IMR-90 (cell line): ENCODE data around the gene ARHGAP15. TPM values are rescaled to one million over a fixed set of nuclear protein-coding genes. Genes with fewer than 3 reads are reported as not detected.

Source experiments
- ATAC-seq: fragments of 200-7000 bp; cut with Tn5 transposase; 2 replicates; pipeline ENCODE4 v1.9.1; 2020; ENCODE audit warnings: low read depth, mild to moderate bottlenecking, moderate library complexity
- BruUV-seq: library from RNA; stranded (reverse); fragments of 400-500 nt; replicated peaks from 2 replicates; lab custom pipeline; 2021; lab: Mats Ljungman, UMichigan
- CTCF ChIA-PET: fragments of 300-600 bp; formaldehyde crosslinking; extraction: SDS; loops from one replicate; lab custom pipeline; 2021; ENCODE audit warnings: antibody characterized with exemption; lab: Yijun Ruan, JAX
- POLR2A ChIA-PET: fragments of 300-600 bp; sonication (Branson Sonifier 250); formaldehyde crosslinking; loops from one replicate; lab custom pipeline; 2022; ENCODE audit warnings: antibody characterized with exemption; ENCODE audit not compliant: unreplicated experiment; lab: Charles Lee
- DNase-seq: peaks from one replicate; pipeline ENCODE4 v3.0.0; 2013
- H2AFZ ChIP-seq: replicated peaks from 2 replicates; pipeline ENCODE3; 2013; ENCODE audit warnings: low read length, mild to moderate bottlenecking; ENCODE audit not compliant: poor library complexity
- H2AK5ac ChIP-seq: 2 replicates; pipeline ENCODE4 v1.6.1; 2013; ENCODE audit warnings: low read depth, low read length, inconsistent platforms
- H2AK9ac ChIP-seq: replicated peaks from 2 replicates; pipeline ENCODE3; 2013; ENCODE audit warnings: mild to moderate bottlenecking, low read depth, low read length, moderate library complexity; ENCODE audit not compliant: poor library complexity
- H2BK120ac ChIP-seq: 2 replicates; pipeline ENCODE4 v1.6.1; 2013; ENCODE audit warnings: low read depth, low read length, inconsistent platforms
- H2BK15ac ChIP-seq: 3 replicates; pipeline ENCODE4 v1.6.1; 2013; ENCODE audit warnings: low read depth, low read length, inconsistent platforms
- H2BK20ac ChIP-seq: 2 replicates; pipeline ENCODE4 v1.6.1; 2013; ENCODE audit warnings: low read depth, mild to moderate bottlenecking, inconsistent platforms, low read length, moderate library complexity
- H2BK5ac ChIP-seq: 2 replicates; pipeline ENCODE4 v1.6.1; 2013; ENCODE audit warnings: mild to moderate bottlenecking, low read depth, low read length, inconsistent platforms; ENCODE audit not compliant: poor library complexity, severe bottlenecking
- H3K14ac ChIP-seq: replicated peaks from 2 replicates; pipeline ENCODE4 v1.6.1; 2013; ENCODE audit warnings: low read depth, low read length, inconsistent platforms
- H3K18ac ChIP-seq: 2 replicates; pipeline ENCODE4 v1.6.1; 2013; ENCODE audit warnings: low read depth, low read length, control low read depth
- H3K23ac ChIP-seq: 2 replicates; pipeline ENCODE4 v1.6.1; 2013; ENCODE audit warnings: low read depth, low read length, inconsistent platforms
- H3K27ac ChIP-seq: 2 replicates; pipeline ENCODE4 v1.5.1; 2013; ENCODE audit warnings: mild to moderate bottlenecking, control low read depth, low read length; ENCODE audit not compliant: insufficient read depth
- H3K27me3 ChIP-seq: 2 replicates; pipeline ENCODE4 v1.6.1; 2013; ENCODE audit warnings: low read length; ENCODE audit not compliant: control insufficient read depth, insufficient read depth
- H3K36me3 ChIP-seq: 2 replicates; pipeline ENCODE4 v1.6.1; 2013; ENCODE audit warnings: low read length, mixed read lengths; ENCODE audit not compliant: control insufficient read depth, insufficient read depth
- H3K4ac ChIP-seq: 2 replicates; pipeline ENCODE4 v1.6.1; 2013; ENCODE audit warnings: low read depth, low read length, inconsistent platforms
- H3K4me1 ChIP-seq: 2 replicates; pipeline ENCODE4 v1.6.1; 2013; ENCODE audit warnings: low read length, mixed read lengths; ENCODE audit not compliant: control insufficient read depth, insufficient read depth
- H3K4me2 ChIP-seq: 2 replicates; pipeline ENCODE4 v1.6.1; 2013; ENCODE audit warnings: low read depth, mild to moderate bottlenecking, control low read depth, low read length, moderate library complexity
- H3K4me3 ChIP-seq: 2 replicates; pipeline ENCODE4 v1.5.1; 2013; ENCODE audit warnings: low read depth, mild to moderate bottlenecking, control low read depth, low read length, moderate library complexity; ENCODE audit not compliant: insufficient read depth
- H3K56ac ChIP-seq: 2 replicates; pipeline ENCODE4 v1.6.1; 2013; ENCODE audit warnings: low read length, inconsistent platforms; ENCODE audit not compliant: insufficient read depth; ENCODE audit errors: extremely low read depth
- H3K79me1 ChIP-seq, 2 experiments: 2 replicates each; pipeline ENCODE4 v1.6.1; 2013; ENCODE audit warnings: low read length in 2 of 2, inconsistent platforms in 1 of 2, low read depth in 1 of 2
- H3K9ac ChIP-seq: 2 replicates; pipeline ENCODE4 v1.6.1; 2013; ENCODE audit warnings: low read depth, low read length, control low read depth
- H3K9me1 ChIP-seq: 2 replicates; pipeline ENCODE4 v1.6.1; 2013; ENCODE audit warnings: low read length, inconsistent platforms; ENCODE audit not compliant: insufficient read depth
- H3K9me3 ChIP-seq: 2 replicates; pipeline ENCODE4 v1.6.1; 2013; ENCODE audit warnings: low read length; ENCODE audit not compliant: control insufficient read depth, insufficient read depth
- H4K20me1 ChIP-seq: 2 replicates; pipeline ENCODE4 v1.6.1; 2013; ENCODE audit warnings: low read length, inconsistent platforms; ENCODE audit not compliant: insufficient read depth
- H4K5ac ChIP-seq: 2 replicates; pipeline ENCODE4 v1.6.1; 2013; ENCODE audit warnings: mild to moderate bottlenecking, low read depth, low read length, control low read depth
- H4K8ac ChIP-seq, 2 experiments: 2 replicates each; pipeline ENCODE4 v1.6.1; 2013; ENCODE audit warnings: low read depth in 2 of 2, low read length in 2 of 2, control low read depth in 1 of 2, inconsistent platforms in 1 of 2
- H4K91ac ChIP-seq: 2 replicates; pipeline ENCODE4 v1.6.1; 2013; ENCODE audit warnings: low read depth, low read length, inconsistent platforms; ENCODE audit not compliant: insufficient read depth
- BHLHE40 ChIP-seq: fragments of 150-350 bp; IDR thresholded peaks from 2 replicates; pipeline ENCODE4 v1.6.1; 2016; ENCODE audit warnings: mild to moderate bottlenecking, low read depth, low read length
- CEBPB ChIP-seq: IDR thresholded peaks from 2 replicates; pipeline ENCODE4 v1.6.1; 2012; ENCODE audit warnings: low read depth, low read length, improper control_type of control experiment
- CHD1 ChIP-seq: IDR thresholded peaks from 2 replicates; pipeline ENCODE4 v1.6.1; 2012; ENCODE audit warnings: low read depth, low read length, improper control_type of control experiment
- CTCF ChIP-seq: conservative IDR thresholded peaks from 2 replicates; pipeline ENCODE4 v1.5.1; 2012; ENCODE audit warnings: mild to moderate bottlenecking, low read depth, low read length, improper control_type of control experiment
- FOS ChIP-seq: fragments of 150-350 bp; IDR thresholded peaks from 2 replicates; pipeline ENCODE4 v1.6.1; 2016; ENCODE audit warnings: low read depth, low read length
- MAFK ChIP-seq: IDR thresholded peaks from 2 replicates; pipeline ENCODE4 v1.6.1; 2012; ENCODE audit warnings: low read depth, low read length, improper control_type of control experiment
- MAZ ChIP-seq: IDR thresholded peaks from 2 replicates; pipeline ENCODE4 v1.6.1; 2012; ENCODE audit warnings: low read depth, mild to moderate bottlenecking, low read length, improper control_type of control experiment, moderate library complexity, borderline replicate concordance
- MXI1 ChIP-seq: IDR thresholded peaks from 2 replicates; pipeline ENCODE4 v1.6.1; 2012; ENCODE audit warnings: low read depth, mild to moderate bottlenecking, low read length, moderate library complexity, borderline replicate concordance
- NFE2L2 ChIP-seq: fragments of 150-350 bp; IDR thresholded peaks from 2 replicates; pipeline ENCODE4 v1.6.1; 2016; ENCODE audit warnings: low read depth, mild to moderate bottlenecking, low read length
- POLR2A ChIP-seq: IDR thresholded peaks from 2 replicates; pipeline ENCODE4 v1.6.1; 2012; ENCODE audit warnings: mild to moderate bottlenecking, low read depth, low read length
- RAD21 ChIP-seq: IDR thresholded peaks from 2 replicates; pipeline ENCODE4 v1.6.1; 2012; ENCODE audit warnings: low read length, improper control_type of control experiment
- RCOR1 ChIP-seq: IDR thresholded peaks from 2 replicates; pipeline ENCODE4 v1.6.1; 2012; ENCODE audit warnings: mild to moderate bottlenecking, low read length, improper control_type of control experiment; ENCODE audit not compliant: insufficient replicate concordance
- RFX5 ChIP-seq: IDR thresholded peaks from 2 replicates; pipeline ENCODE4 v1.8.0; 2012; ENCODE audit warnings: low read depth, mild to moderate bottlenecking, low read length, moderate library complexity
- SMC3 ChIP-seq: fragments of 150-350 bp; IDR thresholded peaks from 2 replicates; pipeline ENCODE4 v1.6.1; 2016; ENCODE audit warnings: low read depth, mild to moderate bottlenecking, antibody characterized with exemption, low read length, moderate library complexity
- USF2 ChIP-seq: fragments of 150-350 bp; IDR thresholded peaks from 2 replicates; pipeline ENCODE4 v1.6.1; 2017; ENCODE audit warnings: mild to moderate bottlenecking, antibody characterized with exemption, low read length, low read depth
- WGBS, 2 experiments: methylation state at CpG; one replicate each; pipeline versions ENCODE4 v1.1.5 to v1.1.7; 2013; ENCODE audit warnings: missing lambda C conversion rate in 2 of 2; ENCODE audit not compliant: insufficient read length in 1 of 2; ENCODE audit errors: extremely low coverage in 2 of 2; 5-methylcytosine and 5-hydroxymethylcytosine counted together
- dilution Hi-C: fragments of 300-500 bp; cut with HindIII; formaldehyde crosslinking; loops from one replicate; pipeline ENCODE4 v1.14.3; 2018; ENCODE audit warnings: low sequenced_read_pairs; ENCODE audit not compliant: unreplicated experiment
- in situ Hi-C: fragments of 300-500 bp; cut with MboI; formaldehyde crosslinking; loops from 3 replicates; pipeline ENCODE4 v1.14.3; 2019; ENCODE audit warnings: low sequenced_read_pairs, inconsistent platforms, mixed read lengths
- intact Hi-C: fragments of 100-400 bp; cut with micrococcal nuclease; formaldehyde crosslinking; loops from 2 replicates; pipeline ENCODE4 v1.10.0; 2022
- polyA plus RNA-seq, 3 experiments: library from polyadenylated mRNA; depleted of rRNA; stranded (reverse); fragments of >200 nt; gene quantifications; 2 replicates each; pipeline ENCODE4 v1.2.3, GENCODE V29; 2012; ENCODE audit warnings: low replicate concordance in 1 of 3
- total RNA-seq: library from RNA; depleted of rRNA; stranded (reverse); fragments of >200 nt; gene quantifications from 2 replicates; pipeline ENCODE4 v1.2.3, GENCODE V29; 2012
- TF ChIP-seq, protein P1 (sequence below): fragments of 150-350 bp; IDR thresholded peaks from 2 replicates; pipeline ENCODE4 v1.6.1; 2016; ENCODE audit warnings: low read depth, mild to moderate bottlenecking, low read length, moderate library complexity, borderline replicate concordance

Gene ARHGAP15
- total and polyA plus RNA-seq, 2 of the 4 experiments (the other 2 are of a cell fraction) = not detected

DNA sequence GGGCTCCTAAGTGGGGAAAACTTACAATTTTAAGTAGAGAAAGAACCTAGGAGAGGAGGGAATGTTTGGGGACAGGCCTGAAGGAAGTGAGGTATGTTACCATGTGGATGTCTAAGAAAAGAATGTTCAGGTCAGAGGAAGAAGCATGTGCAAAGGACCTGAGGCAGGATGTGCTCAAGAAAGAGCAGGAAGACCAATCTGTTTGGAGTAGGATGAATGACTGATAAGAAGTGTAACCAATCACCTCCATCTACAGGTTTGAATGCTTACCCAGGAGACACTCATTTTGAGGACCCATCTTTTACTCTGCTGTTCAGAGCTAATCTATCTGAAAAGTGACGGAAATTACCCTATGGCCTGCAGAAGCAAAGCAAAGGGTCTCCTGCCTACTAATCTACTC, 342.3 kb downstream of the ARHGAP15 start:
- TF ChIP-seq NFE2L2 (no peak), POLR2A (no peak), USF2 (no peak), CHD1 (no peak), RCOR1 (no peak), MXI1 (no peak), RFX5 (no peak), CTCF (no peak), CEBPB (no peak), MAZ (no peak), RAD21 (no peak), FOS (no peak), BHLHE40 (no peak), MAFK (no peak), SMC3 (no peak)
- TF ChIP-seq, protein P1, sequence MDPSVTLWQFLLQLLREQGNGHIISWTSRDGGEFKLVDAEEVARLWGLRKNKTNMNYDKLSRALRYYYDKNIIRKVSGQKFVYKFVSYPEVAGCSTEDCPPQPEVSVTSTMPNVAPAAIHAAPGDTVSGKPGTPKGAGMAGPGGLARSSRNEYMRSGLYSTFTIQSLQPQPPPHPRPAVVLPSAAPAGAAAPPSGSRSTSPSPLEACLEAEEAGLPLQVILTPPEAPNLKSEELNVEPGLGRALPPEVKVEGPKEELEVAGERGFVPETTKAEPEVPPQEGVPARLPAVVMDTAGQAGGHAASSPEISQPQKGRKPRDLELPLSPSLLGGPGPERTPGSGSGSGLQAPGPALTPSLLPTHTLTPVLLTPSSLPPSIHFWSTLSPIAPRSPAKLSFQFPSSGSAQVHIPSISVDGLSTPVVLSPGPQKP = no peak
- Histone ChIP-seq H3K18ac (no peak overlapping the region), H3K36me3 (no peaks in the 10 kb centered on the region), H3K14ac (peak overlapping the region; percentile 68; the same call in 1 of the 2 replicates), H3K27me3 (no peaks in the 10 kb centered on the region), H2BK120ac (no peak overlapping the region), H3K4me1 (peaks cover 10% of the 10 kb centered on the region), H2BK5ac (no peak overlapping the region), H3K4me2 (no peak overlapping the region), H3K4ac (no peak overlapping the region; the same call in 1 of the 2 replicates), H4K91ac (no peak overlapping the region), H3K9me3 (no peaks in the 10 kb centered on the region), H3K9me1 (peaks cover 2% of the 10 kb centered on the region; the same call in 1 of the 2 replicates), H4K8ac (no peak overlapping the region), H4K5ac (no peak overlapping the region), H2AK5ac (peak overlapping the region; percentile 65; the same call in 1 of the 2 replicates), H2AK9ac (no peak overlapping the region), H2BK20ac (0 out of 2 replicates have a peak overlapping the region, but pooled peaks have one; percentile 41), H3K56ac (no peak overlapping the region), H4K20me1 (no peaks in the 10 kb centered on the region), H2BK15ac (no peak overlapping the region), H3K79me1 (no peaks in the 10 kb centered on the region), H3K4me3 (no peak overlapping the region), H3K23ac (no peak overlapping the region), H3K27ac (no peak overlapping the region), H3K9ac (no peak overlapping the region), H2AFZ (no peak overlapping the region)
- BruUV-seq = no TSS peak
- intact Hi-C loops (no loop called here), in situ Hi-C loops (no loop called here), dilution Hi-C loops (no loop called here)
- DNase-seq (no peak), ATAC-seq (no peak)
- no CpG with 5 or more reads among the region's 1 CpG for WGBS, 2 experiments
- CTCF ChIA-PET = no interaction called here
- POLR2A ChIA-PET = no interaction called here
